Erythroblast (primary cell): Measurements from ENCODE around the gene DSPP.

ENCODE experiments used
- GATA1 ChIP-seq: IDR thresholded peaks from 2 replicates; pipeline ENCODE4 v1.6.1; 2011; ENCODE audit warnings: low read depth, mild to moderate bottlenecking, control low read depth, low read length, moderate library complexity
- POLR2A ChIP-seq: IDR thresholded peaks from 2 replicates; pipeline ENCODE4 v1.6.1; 2011; ENCODE audit warnings: mild to moderate bottlenecking, low read length

DNA sequence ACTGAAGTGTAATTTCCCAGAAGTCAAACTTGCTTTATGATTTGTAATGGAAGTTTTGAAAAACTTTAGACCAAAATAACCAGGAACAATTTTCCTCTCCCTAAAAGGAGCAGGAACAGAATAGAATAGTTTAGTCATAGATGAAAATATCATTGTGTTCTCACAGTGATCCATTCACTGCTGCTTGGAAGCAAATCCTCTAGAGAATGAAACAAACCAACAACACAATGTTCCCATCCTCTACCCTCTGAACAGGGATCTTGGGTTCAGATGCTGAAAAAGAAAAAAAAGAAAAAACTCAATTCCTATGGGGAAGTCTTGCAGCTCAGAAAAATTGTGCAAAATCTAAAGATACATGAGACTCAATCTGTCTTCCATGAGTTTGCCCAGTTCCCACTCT is 12.2 kb downstream of the DSPP start:
- TF ChIP-seq POLR2A (no peak), GATA1 (no peak)
